Activated CD4-positive, alpha-beta T cell treated with anti-CD3 and anti-CD28 coated beads for 24 hours (primary cell): Measurements from ENCODE around the gene LHPP.

Experiments
- DNase-seq, 2 donors: peaks; one replicate each; pipeline ENCODE4 v3.0.0-alpha.2; 2020; ENCODE audit warnings: low read depth in 2 of 2

Gene LHPP

GRCh38 chr10:124470544-124471434 lies 9.2 kb downstream of the LHPP start:
- no peak for DNase-seq

DNA sequence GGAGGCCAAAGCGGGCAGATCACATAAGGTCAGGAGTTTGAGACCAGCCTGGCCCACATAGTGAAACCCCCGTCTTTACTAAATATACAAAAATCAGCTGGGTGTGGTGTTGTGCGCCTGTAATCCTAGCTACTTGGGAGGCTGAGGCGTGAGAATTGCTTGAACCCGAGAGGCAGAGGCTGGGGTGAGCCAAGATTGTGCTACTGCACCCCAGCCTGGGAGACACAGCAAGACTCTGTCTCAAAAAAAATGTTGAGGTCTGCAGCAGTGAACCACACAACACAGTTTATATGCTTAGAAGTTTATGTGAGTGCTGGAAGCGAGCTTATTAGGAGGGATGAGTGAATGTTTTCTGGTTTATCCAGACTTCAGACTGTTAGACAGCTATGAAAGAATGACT lies 10.4 kb downstream of the LHPP start:
- DNase-seq, result no peak

DNA sequence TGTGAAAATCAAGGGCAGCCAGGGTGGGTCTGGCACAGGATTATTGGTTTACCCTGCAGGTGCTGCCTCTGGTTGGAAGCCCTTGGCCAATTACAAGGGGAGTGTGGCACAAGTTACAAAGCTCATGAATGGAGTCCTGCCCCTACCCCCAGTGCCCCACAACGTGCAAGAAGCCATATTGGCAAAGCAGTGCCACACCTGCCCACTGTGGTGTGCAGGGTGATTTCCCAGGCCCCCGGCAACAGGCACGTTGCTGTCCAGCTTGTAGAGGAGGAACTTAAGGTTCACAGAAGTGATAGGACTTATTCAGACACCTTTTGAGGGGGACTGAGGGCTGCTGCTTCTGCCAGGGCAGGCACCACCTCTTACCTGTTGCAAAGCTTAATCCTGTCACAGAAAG lies 11.4 kb downstream of the LHPP start:
- no peak for DNase-seq

- DNase-seq, result no peak
Measured at GRCh38 chr10:124474514-124475070, 13.0 kb downstream of the LHPP start.

- no peak for DNase-seq
Measured at GRCh38 chr10:124476043-124476725, 14.6 kb downstream of the LHPP start.

DNA sequence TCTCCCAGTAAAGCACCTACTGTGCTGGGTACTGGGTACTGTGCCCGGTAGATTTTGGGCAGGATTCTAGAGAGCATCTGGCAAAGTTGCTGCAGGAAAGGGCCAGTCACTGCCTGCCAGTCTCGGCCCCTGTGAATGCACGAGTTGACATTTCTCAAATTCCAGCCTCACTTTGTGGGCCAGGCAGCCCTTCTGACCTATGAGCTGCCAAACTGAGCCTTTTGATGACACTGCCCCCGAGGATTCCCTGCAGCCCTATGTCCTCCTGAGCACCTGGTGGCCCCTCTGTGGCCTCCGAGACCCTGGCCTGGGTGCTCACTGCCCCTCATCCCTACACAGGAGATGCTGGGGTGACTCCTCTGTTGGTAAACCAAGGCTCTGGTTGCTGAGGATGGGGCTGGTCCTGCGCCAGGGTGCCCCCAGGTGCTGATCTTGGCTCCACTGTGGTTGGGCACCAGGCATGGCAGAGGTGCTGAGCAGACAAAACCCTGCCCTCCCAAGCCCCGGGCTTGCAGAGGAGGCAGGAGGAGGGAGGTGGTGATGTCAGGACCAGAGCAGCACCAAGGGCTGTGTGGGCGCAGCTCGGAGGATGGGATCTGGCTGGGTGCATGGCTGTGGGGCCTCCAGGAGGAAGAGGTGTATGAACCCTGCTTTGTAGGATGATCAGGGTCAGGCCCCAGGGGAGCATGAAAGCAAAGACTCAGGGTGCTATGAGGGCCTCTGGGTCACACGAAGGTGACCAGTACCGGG lies 16.2 kb downstream of the LHPP start:
- no peak for DNase-seq

DNA sequence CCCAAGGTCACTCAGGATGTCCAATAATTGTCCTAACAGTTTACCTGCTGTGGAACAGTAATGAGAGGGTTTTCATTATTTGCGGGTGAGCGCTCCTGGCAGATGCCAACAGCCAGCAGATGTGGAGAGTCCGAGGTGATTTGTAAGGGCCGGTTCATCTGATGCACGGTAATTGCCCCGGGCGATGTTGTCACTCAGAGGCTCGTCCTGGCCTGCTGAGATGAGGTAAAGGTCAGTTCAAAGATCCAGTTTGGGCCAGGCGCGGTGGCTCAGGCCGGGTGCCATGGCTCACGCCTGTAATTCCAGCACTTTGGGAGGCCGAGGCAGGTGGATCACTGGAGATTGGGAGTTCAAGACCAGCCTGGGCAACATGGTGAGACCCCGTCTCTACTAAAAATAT lies 16.9 kb downstream of the LHPP start:
- no peak for DNase-seq

GRCh38 chr10:124480860-124481259 lies 19.2 kb downstream of the LHPP start:
- DNase-seq, result no peak

DNA sequence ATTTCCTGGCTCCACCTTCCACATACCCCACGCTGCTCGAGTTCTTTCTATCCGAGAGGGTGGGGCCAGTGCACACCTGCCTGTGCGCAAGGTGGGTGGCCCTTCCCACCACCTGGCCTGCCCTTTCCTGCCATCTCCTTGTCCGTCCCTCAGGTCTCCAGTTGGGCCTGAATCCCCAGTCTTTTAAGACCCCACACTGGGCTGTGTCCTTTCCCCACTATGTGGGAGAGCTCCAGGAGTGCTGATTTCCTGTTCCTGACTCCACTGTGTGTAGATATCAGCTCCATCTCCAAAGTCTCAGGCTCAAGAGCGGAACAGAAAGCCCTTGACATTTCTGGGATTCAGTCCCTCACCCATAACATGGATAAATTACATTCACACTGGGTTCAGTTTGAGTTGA lies 20.1 kb downstream of the LHPP start:
- no peak for DNase-seq

- DNase-seq, result no peak
Measured at GRCh38 chr10:124482236-124482800, 20.7 kb downstream of the LHPP start.

- no peak for DNase-seq
Measured at GRCh38 chr10:124482876-124483275, 21.3 kb downstream of the LHPP start.

DNA sequence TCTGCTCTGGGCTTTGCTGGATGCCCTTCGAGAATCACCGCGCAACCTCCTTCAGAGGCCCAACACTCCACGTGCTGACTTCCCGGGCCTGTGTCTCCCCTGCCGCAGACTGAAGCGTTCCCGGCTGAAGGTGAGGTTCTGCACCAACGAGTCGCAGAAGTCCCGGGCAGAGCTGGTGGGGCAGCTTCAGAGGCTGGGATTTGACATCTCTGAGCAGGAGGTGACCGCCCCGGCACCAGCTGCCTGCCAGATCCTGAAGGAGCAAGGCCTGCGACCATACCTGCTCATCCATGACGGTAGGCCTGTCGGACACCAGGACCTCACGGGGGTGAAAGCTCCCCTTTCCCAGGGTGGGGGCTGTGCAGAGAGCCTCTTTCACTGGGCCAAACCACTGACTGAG lies 22.4 kb downstream of the LHPP start:
- no peak for DNase-seq

GRCh38 chr10:124484661-124485060 lies 23.0 kb downstream of the LHPP start:
- no peak for DNase-seq

DNA sequence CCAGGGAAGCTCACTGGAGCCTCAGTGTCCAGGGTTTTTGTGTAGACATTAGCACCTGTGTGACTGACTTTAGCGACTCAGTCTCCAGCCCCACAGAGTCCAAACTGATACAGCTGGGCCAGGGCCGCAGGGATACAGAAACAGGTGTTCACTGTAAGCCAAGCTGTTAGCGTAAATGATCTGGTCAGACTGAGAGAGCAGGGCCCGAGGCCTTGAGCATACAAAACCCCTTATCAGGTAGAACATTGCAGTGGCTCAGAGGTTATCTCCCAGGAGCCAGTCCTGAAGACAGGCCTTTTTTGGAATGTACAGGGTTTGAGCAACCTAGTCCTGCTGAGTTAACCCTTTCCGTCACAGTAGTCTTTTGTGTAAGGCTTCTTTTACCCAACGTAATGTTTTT lies 25.0 kb downstream of the LHPP start:
- DNase-seq, result no peak

- DNase-seq, result no peak
Measured at GRCh38 chr10:124491105-124491504, 29.5 kb downstream of the LHPP start.

- DNase-seq, result no peak
Measured at GRCh38 chr10:124492266-124492665, 30.6 kb downstream of the LHPP start.

DNA sequence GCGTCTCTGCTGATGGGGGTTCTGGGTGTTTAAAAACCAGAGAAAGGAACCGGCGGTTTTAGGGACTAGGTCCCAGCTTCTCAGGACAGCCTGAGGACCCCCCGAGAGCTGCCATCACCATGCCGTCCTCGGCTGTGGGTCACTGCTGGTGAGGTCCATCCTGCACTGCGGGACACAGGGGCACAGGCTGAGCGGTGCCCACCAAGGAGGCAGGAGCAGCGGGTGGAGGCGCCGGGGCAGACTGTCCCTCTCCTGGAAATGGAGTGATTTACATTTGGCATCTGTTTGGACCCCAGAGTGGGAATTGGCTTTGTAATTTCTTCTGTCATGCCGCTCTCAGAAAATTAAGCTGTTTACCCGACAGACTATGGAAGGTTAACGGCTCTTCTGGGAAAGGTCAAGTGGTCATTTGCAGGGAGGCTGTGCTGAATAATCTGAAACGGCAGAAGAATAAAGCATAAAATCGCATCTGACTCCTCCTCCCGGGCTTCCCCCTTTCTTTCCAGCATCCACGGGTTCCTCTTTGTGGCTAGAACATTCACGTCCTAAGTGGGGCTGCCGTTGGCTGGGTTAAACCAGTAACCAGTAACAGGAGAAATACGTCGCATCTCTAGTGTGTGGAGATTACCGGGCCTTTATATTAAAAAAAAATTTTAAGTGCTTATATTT lies 31.7 kb downstream of the LHPP start:
- DNase-seq, result no peak

DNA sequence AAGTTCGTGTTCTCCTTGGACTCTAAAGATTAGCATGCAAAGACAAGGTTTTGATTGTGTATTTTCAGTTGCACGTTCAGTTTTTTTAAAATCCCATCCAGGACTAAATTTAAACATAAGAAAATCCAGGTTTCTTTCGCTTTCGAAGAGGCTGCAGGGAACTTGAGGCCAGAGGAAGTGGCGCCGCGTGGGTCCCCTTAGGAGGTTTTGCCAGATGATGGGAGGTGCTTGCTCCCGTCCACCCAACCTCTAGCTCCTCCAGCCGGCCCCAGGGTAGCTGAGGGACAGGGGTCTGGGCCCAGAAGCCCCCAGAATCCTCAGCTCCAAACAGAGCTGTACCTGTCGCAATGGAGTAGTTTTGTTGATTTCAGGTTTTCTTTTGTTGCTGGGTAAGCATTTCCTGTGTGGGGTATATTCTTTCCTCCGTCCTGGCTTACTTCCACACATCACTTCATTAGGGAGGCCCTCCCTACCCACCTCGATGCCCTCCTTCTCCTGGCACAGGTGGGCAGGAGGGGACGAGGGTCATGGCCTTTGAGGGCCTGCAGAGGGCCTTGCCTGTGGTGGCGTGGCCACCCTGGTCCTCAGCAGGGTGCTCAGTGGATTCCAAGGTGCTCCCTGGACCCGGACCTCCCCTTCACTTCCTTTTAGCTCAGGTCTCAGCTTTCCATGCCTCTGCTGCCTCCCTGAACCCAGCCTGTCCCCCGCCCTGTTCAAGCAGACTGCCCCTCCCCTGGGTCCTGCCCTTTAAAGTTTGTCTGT lies 32.6 kb downstream of the LHPP start:
- DNase-seq, result no peak

GRCh38 chr10:124495162-124495561 lies 33.5 kb downstream of the LHPP start:
- no peak for DNase-seq

DNA sequence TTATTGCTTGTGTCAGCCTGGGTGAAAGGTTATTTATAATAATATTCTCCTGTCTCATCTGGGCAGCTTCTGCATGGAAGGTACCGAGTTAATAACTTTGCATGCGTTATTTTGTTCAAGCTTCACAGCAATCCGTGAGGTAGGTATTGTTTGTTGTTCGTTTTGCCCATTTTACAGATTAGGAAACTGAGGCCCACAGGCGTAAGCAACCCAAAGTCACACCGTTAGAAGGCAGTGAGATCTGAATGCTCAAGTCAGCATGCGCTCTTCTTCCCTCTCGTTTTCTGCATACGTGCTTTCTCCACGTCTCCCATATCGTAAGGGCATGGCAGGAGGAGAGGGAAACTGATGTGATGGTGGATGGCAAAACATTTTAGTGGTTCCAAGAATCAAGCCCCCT lies 34.1 kb downstream of the LHPP start:
- no peak for DNase-seq

GRCh38 chr10:124496150-124496549 lies 34.5 kb downstream of the LHPP start:
- DNase-seq, result no peak
